Right lobe of liver (tissue), 6 donors: ENCODE results near the gene MUC5AC. TPM values are rescaled to one million over a fixed set of nuclear protein-coding genes. Genes with fewer than 3 reads are reported as not detected.

ENCODE experiments used
- ATAC-seq, 4 donors: fragments of 200-7000 bp; cut with Tn5 transposase; one replicate each; pipeline ENCODE4 v1.9.1; 2020; ENCODE audit warnings: mild to moderate bottlenecking in 4 of 4, moderate library complexity in 4 of 4
- DNase-seq, 3 donors: peaks; one replicate each; pipeline ENCODE4 v3.0.0-alpha.2; 2020
- H3K27ac ChIP-seq, 3 donors: fragments of 200-600 bp; one replicate each; pipeline ENCODE4 v1.8.0; 2022
- H3K27me3 ChIP-seq, 2 donors: fragments of 200-600 bp; one replicate each; pipeline ENCODE4 v1.8.0; 2022
- H3K36me3 ChIP-seq, 4 donors: fragments of 200-600 bp; sonication (generic) in 1 of 4; one replicate each; pipeline versions ENCODE4 v1.5.1 to v1.8.0; 2017 to 2022; ENCODE audit warnings: control low read depth in 1 of 4
- H3K4me1 ChIP-seq, 4 donors: fragments of 200-600 bp; sonication (generic) in 1 of 4; one replicate each; pipeline versions ENCODE4 v1.5.1 to v1.8.0; 2017 to 2022; ENCODE audit warnings: control low read depth in 1 of 4
- H3K4me3 ChIP-seq, 3 donors: fragments of 200-600 bp; one replicate each; pipeline ENCODE4 v1.8.0; 2022
- H3K9me3 ChIP-seq, 4 donors: fragments of 200-600 bp; sonication (generic) in 1 of 4; one replicate each; pipeline versions ENCODE4 v1.5.1 to v1.8.0; 2017 to 2022; ENCODE audit warnings: control low read depth in 1 of 4
- CTCF ChIP-seq, 4 donors: fragments of 200-600 bp in 3 of 4; fragments of 450-650 bp in 1 of 4; IDR thresholded peaks; one replicate each; pipeline versions ENCODE4 v1.5.1 to v1.8.0; 2016 to 2022; ENCODE audit warnings: antibody characterized with exemption in 4 of 4, mild to moderate bottlenecking in 2 of 4
- POLR2A ChIP-seq: fragments of 450-650 bp; IDR thresholded peaks from one replicate; pipeline ENCODE4 v1.6.1; 2017; ENCODE audit warnings: antibody characterized with exemption, mild to moderate bottlenecking
- WGBS: methylation state at CpG from one replicate; pipeline ENCODE4 v1.1.6; 2018; ENCODE audit warnings: low coverage, low lambda C conversion rate; ENCODE audit not compliant: insufficient coverage; ENCODE audit errors: missing lambda C conversion rate; 5-methylcytosine and 5-hydroxymethylcytosine counted together
- intact Hi-C, 2 donors: fragments of 100-400 bp; cut with DNase I; formaldehyde crosslinking; loops; one replicate each; pipeline versions ENCODE4 v1.11.2 to v1.14.1; 2022
- total RNA-seq, 6 experiments: library from RNA; depleted of rRNA in 2 of 6; stranded (reverse); fragments of >200 nt in 2 of 6; fragmentation: NEBNext Ultra II Directional in 3 of 6; extraction: Animal tissue kit (Norgen Biotek cat#: 25700) in 3 of 6; gene quantifications; one replicate each; pipeline versions ENCODE4 v1.1.0 to v1.2.4, GENCODE V29; 2016 to 2023
- donor health status: DM: no; HTN: yes; CAD: no.
- donor health status: DM: no; HTN: no; CAD: no.
- donor health status: DM: no; HTN: no; CAD: no.
- donor health status: DM: no; HTN: yes; CAD: no.
- donor health status: DM: no; HTN: yes; CAD: no.

MUC5AC gene
- total RNA-seq, 6 experiments from 2014 or later: not detected

GRCh38 chr11:1218788-1219445 lies 61.2 kb downstream of the MUC5AC start:
- DNase-seq: peak in 2 of 3 donors; percentile 19 to 49
- no peaks in the 10 kb centered on the region for H3K36me3 ChIP-seq
- no peaks in the 10 kb centered on the region for H3K4me1 ChIP-seq
- intact Hi-C loops: no loop called here
- H3K27ac ChIP-seq: no peak overlapping the region
- no peaks in the 10 kb centered on the region for H3K9me3 ChIP-seq
- no peaks in the 10 kb centered on the region for H3K27me3 ChIP-seq
- ATAC-seq: peak in 1 of 4 donors; percentile 12
- TF ChIP-seq CTCF (IDR thresholded peaks at IDR 0.05) (no peak), POLR2A (no peak)
- H3K4me3 ChIP-seq: no peak overlapping the region
- WGBS: no CpG with 5 or more reads among the region's 16 CpGs

- WGBS: 47% methylated on average over 3 of the region's 10 CpGs
- intact Hi-C loops: no loop called here
Observed at GRCh38 chr11:1219446-1219833, 61.7 kb downstream of the MUC5AC start.

DNA sequence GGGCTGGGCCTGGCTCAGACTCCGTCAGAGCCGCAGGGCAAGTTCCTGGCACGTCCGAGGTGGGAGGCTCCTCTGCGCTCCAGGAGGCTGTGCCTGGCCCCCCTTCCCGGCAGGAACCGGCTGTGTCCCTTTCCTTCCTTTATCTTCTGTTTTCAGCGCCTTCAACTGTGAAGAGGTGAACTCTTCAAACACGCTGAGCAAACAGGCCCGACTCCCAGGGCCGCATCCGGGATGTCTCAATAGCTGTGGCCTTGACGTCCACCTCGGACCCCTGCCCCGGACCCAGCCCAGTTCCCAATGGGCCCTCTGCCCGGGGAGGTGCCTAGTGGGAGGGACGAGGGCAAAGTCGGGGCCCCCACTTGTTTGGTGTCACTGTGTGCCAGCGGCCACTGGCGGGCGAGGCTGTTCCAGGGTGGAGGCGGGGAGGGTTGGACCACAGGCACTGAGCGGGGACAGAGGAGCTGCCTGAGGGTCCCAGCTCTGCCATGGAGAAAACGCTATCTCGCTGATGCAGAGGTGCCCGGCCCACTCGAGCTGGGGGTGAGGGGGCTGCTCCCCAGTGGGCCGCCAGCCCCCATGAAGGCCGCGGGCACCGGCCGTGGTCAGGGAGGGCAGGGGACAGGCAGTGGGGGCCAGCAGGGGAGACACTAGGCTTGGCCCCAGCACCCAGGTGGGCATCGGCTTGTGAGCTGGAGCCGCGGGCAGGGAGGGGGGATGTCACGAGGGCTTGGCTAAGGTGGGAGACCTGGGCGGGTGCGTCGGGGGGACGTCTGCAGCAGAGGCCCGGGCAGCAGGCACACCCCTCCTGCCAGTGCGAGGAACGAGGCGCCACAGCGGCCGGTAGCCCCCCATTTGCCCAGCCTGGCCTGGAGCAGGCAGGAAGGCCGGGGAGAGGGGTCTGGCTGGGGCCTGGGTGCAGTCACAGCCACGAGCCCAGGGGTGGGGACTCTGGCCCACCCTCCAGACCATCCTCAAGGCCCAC lies 62.4 kb downstream of the MUC5AC start:
- WGBS: 13% methylated on average over 9 of the region's 48 CpGs
- ATAC-seq (peak; percentile 48 to 70 (median 53)), DNase-seq (peak; percentile 37 to 59 (median 44))
- Histone ChIP-seq H3K4me3 (no peak overlapping the region), H3K36me3 (no peaks in the 10 kb centered on the region), H3K9me3 (no peaks in the 10 kb centered on the region), H3K4me1 (no peaks in the 10 kb centered on the region), H3K27me3 (no peaks in the 10 kb centered on the region), H3K27ac (no peak overlapping the region)
- intact Hi-C loops: no loop called here
- TF ChIP-seq POLR2A (no peak), CTCF (IDR thresholded peaks at IDR 0.05) (no peak)

More at GRCh38 chr11:1219446-1219833, 61.7 kb downstream of the MUC5AC start:
- TF ChIP-seq POLR2A (no peak), CTCF (IDR thresholded peaks at IDR 0.05) (no peak)
- Histone ChIP-seq H3K27me3 (no peaks in the 10 kb centered on the region), H3K9me3 (no peaks in the 10 kb centered on the region), H3K4me3 (no peak overlapping the region), H3K27ac (no peak overlapping the region), H3K4me1 (no peaks in the 10 kb centered on the region), H3K36me3 (no peaks in the 10 kb centered on the region)
- ATAC-seq (no peak), DNase-seq (peak in 1 of 3 donors; percentile 15)

DNA sequence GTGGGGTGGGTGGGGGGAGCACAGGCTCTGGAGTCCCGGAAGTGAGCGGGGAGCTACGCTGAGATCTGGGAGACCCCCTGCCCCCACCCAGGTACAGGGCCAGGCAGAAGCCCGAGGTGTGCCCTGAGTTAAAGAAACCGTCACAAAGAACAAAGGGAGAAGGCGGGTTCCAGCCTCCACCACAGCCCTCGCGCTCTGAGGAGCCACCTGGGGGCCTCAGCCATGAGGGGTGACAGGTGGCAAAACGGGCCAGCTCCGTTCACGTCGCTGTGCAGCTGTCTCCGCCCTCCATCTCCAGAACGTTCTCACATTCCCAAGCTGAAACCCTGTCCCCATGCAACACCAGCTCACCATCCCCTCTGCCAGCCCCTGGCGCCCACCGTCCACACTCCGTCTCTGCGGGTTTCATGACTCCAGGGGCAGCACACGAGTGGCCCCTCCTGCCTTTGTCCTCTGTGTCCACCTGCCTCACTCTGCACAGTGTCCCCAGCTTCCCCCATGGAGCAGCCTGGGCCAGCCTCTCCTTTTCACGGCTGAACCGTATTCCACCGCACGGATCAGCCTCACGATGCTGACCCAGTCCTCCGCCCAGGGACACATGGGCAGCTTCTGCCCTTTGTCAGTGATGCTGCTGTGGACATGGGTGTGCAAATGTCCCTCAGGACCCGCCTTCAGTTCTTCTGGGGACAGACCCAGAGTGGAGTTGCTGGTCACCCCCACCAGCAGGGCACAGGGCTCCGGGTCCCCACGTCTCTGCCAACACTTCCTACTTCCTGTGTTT lies 63.4 kb downstream of the MUC5AC start:
- TF ChIP-seq CTCF (IDR thresholded peaks at IDR 0.05) (no peak), POLR2A (no peak)
- H3K9me3 ChIP-seq: no peaks in the 10 kb centered on the region
- 49% methylated on average over 14 of the region's 28 CpGs for WGBS
- DNase-seq (peak; percentile 6 to 44 (median 37)), ATAC-seq (no peak)
- no peaks in the 10 kb centered on the region for H3K27me3 ChIP-seq
- H3K4me3 ChIP-seq: no peak overlapping the region
- intact Hi-C loops: no loop called here
- H3K36me3 ChIP-seq: no peaks in the 10 kb centered on the region
- no peaks in the 10 kb centered on the region for H3K4me1 ChIP-seq
- no peak overlapping the region for H3K27ac ChIP-seq
